ENCODE data around the gene TTC7B. TPM values are rescaled to one million over a fixed set of nuclear protein-coding genes. Genes with fewer than 3 reads are reported as not detected.

Gene TTC7B
- total and polyA plus RNA-seq, 7 donors, result 5.5 to 70.9 (median 46.8) TPM

- Histone ChIP-seq H3K9me3 (no peaks in the 10 kb centered on the region), H3K27me3 (no peaks in the 10 kb centered on the region), H3K4me3 (no peak overlapping the region), H3K4me1 (no peaks in the 10 kb centered on the region), H3K36me3 (no peaks in the 10 kb centered on the region), H3K27ac (no peak overlapping the region)
- DNase-seq, result peak; percentile 51
- no peak for TF ChIP-seq EP300 (IDR thresholded peaks at IDR 0.05)
- no peak for TF ChIP-seq CTCF (IDR thresholded peaks at IDR 0.05)
- no peak for TF ChIP-seq POLR2A (IDR thresholded peaks at IDR 0.05)
- no peak for TF ChIP-seq POLR2AphosphoS5 (IDR thresholded peaks at IDR 0.05)
- WGBS, 2 donors, result 83 to 91% methylated on average over 10 of the region's 10 CpGs
- intact Hi-C loops (cut with DNase I), result no loop called here
Measured at GRCh38 chr14:90499908-90500664, 316.1 kb downstream of the TTC7B start.

DNA sequence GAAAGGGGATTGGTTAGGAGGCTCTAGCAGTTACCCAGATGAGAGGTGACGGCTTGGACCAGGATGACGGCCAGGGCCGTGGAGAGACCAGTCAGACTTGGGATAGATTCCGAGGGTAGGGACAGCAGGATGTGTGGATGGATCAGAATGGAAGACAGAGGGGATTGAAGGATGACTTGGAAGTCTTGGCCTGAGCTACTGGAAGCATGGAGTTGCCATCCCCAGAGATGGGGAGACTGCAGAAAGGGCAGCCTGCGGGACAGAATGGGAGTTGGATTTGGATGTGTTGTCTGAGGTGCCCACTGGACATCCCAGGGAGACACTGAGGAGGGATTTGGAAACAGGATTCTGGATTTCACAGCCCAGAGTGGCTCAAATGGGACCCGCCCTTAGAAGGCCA is 317.1 kb downstream of the TTC7B start:
- Histone ChIP-seq H3K4me1 (no peaks in the 10 kb centered on the region), H3K27me3 (no peaks in the 10 kb centered on the region), H3K4me3 (no peak overlapping the region), H3K36me3 (no peaks in the 10 kb centered on the region), H3K9me3 (no peaks in the 10 kb centered on the region), H3K27ac (no peak overlapping the region)
- 92 to 94% methylated on average over 6 of the region's 6 CpGs for WGBS, 2 donors
- peak; percentile 7 for DNase-seq
- intact Hi-C loops (cut with DNase I), result no loop called here
- TF ChIP-seq POLR2A (IDR thresholded peaks at IDR 0.05), result no peak
- no peak for TF ChIP-seq EP300 (IDR thresholded peaks at IDR 0.05)
- TF ChIP-seq CTCF (IDR thresholded peaks at IDR 0.05), result no peak
- no peak for TF ChIP-seq POLR2AphosphoS5 (IDR thresholded peaks at IDR 0.05)

GRCh38 chr14:90498198-90498597 is 318.0 kb downstream of the TTC7B start:
- intact Hi-C loops (cut with DNase I), result no loop called here
- H3K4me3 ChIP-seq, result no peak overlapping the region
- H3K9me3 ChIP-seq, result no peaks in the 10 kb centered on the region
- DNase-seq, result no peak
- H3K27me3 ChIP-seq, result no peaks in the 10 kb centered on the region
- H3K36me3 ChIP-seq, result no peaks in the 10 kb centered on the region
- no peak for TF ChIP-seq POLR2A (IDR thresholded peaks at IDR 0.05)
- TF ChIP-seq POLR2AphosphoS5 (IDR thresholded peaks at IDR 0.05), result no peak
- no peak for TF ChIP-seq EP300 (IDR thresholded peaks at IDR 0.05)
- TF ChIP-seq CTCF (IDR thresholded peaks at IDR 0.05), result no peak
- no peaks in the 10 kb centered on the region for H3K4me1 ChIP-seq
- no peak overlapping the region for H3K27ac ChIP-seq

GRCh38 chr14:90496379-90496778 is 319.9 kb downstream of the TTC7B start:
- Histone ChIP-seq H3K4me3 (no peak overlapping the region), H3K9me3 (no peaks in the 10 kb centered on the region), H3K27ac (no peak overlapping the region), H3K4me1 (peaks cover 0 to 11% (median 10%) of the 10 kb centered on the region in 4 donors), H3K27me3 (no peaks in the 10 kb centered on the region), H3K36me3 (no peaks in the 10 kb centered on the region)
- intact Hi-C loops (cut with DNase I), result no loop called here
- TF ChIP-seq EP300 (IDR thresholded peaks at IDR 0.05), result no peak
- TF ChIP-seq CTCF (IDR thresholded peaks at IDR 0.05), result no peak
- TF ChIP-seq POLR2A (IDR thresholded peaks at IDR 0.05), result no peak
- no peak for TF ChIP-seq POLR2AphosphoS5 (IDR thresholded peaks at IDR 0.05)
- no peak for DNase-seq
- WGBS, 2 donors, result 81 to 84% methylated on average over 2 of the region's 2 CpGs
